ENCODE measurements around the gene BLACAT1.

DNA sequence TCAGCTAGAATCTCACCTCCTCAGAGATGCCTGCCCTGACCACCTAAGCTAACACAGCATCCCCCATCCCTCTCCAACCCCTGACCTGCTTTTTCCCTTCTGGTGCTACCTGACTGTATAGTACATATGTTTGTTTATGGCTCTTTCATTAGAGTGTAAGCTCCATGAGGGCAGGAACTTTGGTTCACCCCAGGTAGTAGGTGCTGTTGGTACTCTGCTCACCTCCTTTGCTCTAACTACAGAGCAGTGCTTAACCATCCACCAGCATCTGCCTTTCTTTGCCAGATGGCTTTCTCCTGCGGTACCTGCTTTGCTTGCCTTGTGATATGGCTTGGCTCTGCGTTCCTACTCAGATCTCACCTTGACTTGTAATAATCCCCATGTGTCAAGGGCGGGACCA, 18.7 kb upstream of the BLACAT1 start:
- TF ChIP-seq, protein P1, sequence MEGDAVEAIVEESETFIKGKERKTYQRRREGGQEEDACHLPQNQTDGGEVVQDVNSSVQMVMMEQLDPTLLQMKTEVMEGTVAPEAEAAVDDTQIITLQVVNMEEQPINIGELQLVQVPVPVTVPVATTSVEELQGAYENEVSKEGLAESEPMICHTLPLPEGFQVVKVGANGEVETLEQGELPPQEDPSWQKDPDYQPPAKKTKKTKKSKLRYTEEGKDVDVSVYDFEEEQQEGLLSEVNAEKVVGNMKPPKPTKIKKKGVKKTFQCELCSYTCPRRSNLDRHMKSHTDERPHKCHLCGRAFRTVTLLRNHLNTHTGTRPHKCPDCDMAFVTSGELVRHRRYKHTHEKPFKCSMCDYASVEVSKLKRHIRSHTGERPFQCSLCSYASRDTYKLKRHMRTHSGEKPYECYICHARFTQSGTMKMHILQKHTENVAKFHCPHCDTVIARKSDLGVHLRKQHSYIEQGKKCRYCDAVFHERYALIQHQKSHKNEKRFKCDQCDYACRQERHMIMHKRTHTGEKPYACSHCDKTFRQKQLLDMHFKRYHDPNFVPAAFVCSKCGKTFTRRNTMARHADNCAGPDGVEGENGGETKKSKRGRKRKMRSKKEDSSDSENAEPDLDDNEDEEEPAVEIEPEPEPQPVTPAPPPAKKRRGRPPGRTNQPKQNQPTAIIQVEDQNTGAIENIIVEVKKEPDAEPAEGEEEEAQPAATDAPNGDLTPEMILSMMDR (IDR thresholded peaks at IDR 0.05; ENCODE audit: poor library complexity, severe bottlenecking) = no peak
- TF ChIP-seq POLR2AphosphoS5 (IDR thresholded peaks at IDR 0.05) = no peak
- TF ChIP-seq TAF1 (IDR thresholded peaks at IDR 0.05; ENCODE audit: low read depth) = no peak
- no peak for TF ChIP-seq RAD21 (conservative IDR thresholded peaks at IDR 0.05)
- TF ChIP-seq EZH2 (IDR thresholded peaks at IDR 0.05; ENCODE audit: borderline replicate concordance, insufficient read depth, low read length, poor library complexity, severe bottlenecking) = no peak
- TF ChIP-seq EP300 (conservative IDR thresholded peaks at IDR 0.05; ENCODE audit: poor library complexity, severe bottlenecking) = no peak
